GM21723 (cell line): ENCODE measurements around the gene ARHGEF16.

Source experiments
- ATAC-seq: cut with Tn5 transposase; IDR thresholded peaks from one replicate; pipeline ENCODE4 v1.9.1; 2021; ENCODE audit warnings: mild to moderate bottlenecking, moderate library complexity; ENCODE audit not compliant: unreplicated experiment

Gene ARHGEF16

DNA sequence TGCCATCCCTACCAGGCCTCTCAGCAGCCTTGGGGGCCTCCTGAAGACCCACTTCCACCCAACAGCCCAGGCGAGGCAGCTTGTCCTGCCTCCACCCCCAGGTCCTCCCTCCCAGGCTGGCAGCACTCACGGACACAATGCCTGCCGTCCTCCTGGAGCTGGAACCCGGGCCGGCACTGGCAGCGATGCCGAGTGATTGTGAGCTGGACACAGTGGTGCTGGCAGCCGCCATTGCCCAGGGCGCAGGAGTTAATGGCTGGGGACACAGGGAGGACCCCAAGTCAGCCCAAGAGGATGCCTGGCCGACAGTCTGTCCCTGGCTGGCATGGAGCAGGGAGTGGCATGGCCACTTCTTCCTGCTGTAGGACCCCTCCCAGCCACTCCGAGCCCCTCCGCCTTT lies 60.8 kb downstream of the ARHGEF16 start:
- ATAC-seq: no peak

DNA sequence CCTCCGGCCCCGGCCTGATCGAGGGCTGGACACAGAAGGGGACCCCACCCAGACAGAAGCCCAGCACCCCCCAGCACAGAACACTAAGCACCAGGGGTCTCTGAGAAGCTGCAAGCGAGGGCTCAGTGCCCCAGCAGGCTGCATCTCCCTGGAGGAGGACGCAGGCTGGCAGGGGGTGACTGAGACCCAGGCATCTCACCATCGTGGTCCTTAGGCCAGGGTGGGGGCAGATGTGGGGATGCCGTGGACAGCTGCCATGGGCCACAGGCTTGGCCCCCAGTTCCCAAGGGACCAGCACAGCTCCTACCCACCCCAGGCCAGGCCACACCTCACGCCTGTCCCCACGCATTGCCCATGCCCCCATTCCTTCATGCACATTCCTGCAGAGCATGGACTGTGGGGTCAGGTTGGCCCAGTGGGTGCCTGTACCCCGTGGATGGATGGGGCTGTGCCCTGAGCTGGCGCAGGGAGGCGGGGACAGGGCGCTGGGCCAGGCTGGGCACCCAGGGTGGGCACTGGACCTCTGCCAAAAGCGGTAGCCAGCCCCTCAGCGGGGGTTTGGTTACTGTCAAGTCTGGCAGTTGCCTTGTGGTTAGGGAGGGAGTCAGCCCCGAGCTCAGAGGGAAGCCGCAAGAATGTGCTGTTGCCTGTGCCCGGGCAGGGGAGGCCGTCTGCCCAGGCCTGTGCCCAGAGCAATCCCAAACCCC lies 61.5 kb downstream of the ARHGEF16 start:
- ATAC-seq: no peak

DNA sequence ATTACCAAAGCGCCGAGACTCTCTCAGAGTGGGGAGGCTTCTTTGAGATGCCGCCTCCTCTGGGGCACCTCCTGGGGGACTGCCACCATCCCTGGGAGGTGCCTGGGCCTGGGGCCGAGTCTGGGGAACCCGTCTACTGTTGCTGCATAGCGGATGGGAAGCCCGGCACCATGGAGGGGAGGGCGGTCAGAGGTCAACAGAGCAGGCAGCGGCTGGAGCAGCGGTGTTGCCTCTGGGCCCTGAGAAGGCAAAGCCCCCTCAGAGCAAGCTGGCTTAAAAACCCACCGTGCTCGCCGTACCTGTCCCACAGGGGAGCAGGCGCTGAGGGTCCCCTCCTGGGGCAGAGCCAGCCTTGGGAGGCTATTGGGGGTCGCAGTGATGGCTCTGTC lies 62.0 kb downstream of the ARHGEF16 start:
- ATAC-seq: no peak

DNA sequence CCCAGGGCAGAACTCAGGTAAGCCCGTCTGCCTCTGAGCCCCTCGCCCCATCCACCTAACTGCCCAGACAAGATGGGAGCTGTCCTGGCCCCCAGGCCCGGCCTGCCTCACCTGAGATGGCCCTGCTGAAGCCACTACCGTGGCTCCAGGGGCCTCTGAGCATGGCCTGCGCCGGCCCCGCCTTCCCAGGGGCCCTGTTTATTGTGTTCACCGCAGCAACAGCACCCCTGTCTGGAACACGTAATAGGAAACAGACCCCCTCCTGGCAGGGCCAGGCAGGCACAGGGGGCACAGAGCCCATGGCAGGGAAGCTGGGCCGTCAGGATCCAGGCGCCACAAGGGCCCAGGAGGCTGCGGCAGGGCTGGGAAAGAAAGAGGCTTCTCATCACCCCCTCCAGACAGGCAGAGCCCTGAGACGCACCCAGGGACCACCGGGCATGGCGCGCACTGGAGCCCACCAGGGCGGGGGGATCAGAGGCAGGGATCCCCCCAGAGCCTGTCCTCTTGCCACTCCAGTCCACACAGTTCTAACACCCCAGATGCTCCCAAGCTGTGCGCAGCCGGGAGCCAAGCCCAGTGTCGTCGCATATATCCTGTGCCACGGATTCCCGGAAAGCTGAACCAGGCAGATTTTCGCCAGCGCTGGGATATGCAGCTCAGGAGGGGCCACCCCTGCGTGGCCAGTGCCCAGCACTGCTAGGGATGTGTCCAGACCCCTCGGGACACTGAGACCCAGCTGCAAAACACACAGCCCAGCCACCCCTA lies 62.6 kb downstream of the ARHGEF16 start:
- ATAC-seq: no peak

DNA sequence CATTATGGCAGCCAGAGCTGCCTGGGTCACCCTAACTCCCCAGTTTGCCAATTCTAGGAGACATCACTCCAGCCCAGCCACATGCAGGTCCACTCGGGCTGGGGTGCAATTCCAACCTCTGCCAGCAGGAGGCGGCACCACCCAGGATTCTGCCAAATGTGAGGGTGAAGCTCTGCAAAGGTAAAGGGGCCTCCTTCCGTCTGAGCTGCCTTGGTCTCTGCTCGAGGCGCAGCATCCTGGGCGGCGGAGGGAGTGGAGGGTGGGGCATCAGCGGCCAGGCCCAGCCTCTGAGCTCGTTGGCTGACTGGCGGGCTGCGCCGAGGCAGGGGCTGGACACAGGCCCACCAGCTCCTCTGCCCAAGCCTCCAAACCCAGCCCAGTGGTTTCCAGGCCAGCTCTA lies 63.8 kb downstream of the ARHGEF16 start:
- ATAC-seq: no peak

DNA sequence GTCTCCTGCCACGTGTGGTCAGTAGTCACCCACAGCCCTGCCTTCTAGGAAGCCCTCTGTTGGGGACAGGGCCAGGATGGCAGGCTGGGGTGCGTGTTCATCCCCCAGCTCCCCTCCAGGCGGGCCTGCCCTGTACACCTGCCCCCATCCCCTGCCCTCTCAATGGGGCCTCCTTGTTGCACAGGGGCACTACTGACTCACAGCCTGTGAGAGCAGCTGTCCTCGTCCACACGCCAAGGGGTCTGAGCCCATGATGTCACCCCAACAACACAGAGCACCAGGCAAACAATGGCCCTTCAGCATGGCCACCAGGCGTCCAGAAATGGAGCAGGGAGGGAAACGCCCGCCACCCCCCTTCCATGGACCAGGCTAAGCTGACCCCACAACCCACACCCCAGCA lies 64.3 kb downstream of the ARHGEF16 start:
- no peak for ATAC-seq

DNA sequence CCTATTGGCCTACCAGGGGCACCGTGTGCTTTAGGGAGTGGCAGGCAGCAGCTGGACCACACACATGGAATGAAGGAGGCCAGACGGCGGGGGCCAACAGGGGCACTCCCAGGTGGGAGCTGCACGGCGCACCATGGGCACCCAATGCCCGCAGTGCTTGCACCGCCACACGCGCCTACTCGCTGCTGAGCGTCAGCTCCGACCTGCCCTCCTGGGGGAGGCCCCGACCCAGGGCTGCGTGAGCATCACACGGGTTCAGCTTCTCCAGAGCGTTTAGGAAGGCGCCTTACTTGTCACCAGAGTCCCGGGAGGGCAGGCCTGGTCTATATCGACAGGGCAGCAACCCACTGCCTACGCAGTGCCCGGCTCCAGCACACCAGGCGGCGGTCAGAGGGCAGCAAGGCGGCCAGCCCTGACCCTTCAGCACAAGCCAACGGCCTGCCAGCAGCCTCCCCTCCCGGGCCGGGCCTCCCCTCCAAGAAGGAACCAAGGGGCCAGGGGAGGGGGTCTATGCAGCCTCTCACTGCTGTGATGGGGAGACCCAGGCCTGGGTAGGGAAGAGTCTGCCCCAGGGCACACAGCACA lies 64.9 kb downstream of the ARHGEF16 start:
- no peak for ATAC-seq

DNA sequence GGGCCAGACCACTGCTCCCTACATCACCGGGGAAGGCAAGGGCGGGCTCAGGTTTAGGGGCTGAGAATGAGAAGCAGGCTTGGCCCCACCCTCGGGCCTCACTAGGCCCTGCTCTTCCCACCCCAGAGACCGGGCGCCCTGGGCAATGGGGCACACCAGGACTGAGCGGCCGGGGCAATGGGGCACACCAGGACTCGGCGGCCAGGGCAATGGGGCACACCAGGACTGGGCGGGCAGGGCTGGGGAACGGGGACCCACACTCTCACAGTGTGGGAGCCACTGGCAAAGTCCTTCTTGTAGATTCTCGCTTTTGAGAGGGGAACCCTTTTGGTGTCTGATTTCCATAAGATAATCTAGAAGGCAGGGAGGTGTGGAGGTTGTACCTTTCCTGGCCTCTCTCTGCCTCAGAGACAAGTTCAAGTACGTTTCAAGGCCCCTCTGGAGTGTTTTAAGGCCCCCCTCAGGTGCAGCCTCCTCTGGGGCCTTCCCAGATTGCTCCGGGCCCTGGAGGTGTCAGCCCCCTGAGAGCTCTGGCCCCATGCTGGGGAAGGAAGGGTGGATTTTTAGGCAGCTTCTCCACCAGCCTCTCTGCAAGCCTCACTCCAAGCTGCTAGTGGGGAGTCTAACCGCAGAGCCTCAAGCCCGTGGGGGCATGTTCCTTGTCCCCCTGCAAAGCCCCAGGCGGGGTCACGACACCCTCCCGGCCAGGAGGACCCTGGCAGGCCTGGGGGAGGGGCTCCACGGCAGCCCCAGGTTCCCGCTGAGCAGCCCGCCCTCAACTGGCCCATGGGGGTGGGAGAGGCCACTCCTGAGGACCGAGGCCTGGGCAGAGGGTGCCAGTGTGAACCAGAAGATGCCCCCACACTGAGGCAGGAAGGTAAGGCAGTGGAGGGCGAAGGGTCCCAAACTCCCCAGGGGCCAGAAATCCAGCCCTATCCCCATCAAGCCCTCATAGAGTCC lies 66.2 kb downstream of the ARHGEF16 start:
- ATAC-seq: no peak

DNA sequence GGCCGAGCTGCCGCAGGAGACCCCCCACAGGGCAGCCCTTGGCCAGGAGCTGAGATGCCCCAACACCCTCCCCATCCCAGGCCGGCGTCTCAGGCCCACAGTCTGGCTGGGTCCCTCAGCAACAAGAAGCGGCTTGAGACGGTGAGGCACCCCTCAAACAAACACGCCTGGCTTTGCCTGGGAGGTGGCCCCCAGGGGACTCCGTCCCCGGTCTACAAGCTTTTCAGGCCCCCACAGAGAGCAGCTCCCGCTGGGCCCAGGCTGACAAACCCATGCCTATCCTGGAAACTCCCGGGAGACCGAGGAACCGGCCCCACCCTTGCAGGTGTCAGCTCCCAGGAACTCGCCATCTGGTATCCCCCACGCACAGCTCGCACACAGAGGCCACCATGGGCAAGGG lies 67.0 kb downstream of the ARHGEF16 start:
- ATAC-seq: no peak

DNA sequence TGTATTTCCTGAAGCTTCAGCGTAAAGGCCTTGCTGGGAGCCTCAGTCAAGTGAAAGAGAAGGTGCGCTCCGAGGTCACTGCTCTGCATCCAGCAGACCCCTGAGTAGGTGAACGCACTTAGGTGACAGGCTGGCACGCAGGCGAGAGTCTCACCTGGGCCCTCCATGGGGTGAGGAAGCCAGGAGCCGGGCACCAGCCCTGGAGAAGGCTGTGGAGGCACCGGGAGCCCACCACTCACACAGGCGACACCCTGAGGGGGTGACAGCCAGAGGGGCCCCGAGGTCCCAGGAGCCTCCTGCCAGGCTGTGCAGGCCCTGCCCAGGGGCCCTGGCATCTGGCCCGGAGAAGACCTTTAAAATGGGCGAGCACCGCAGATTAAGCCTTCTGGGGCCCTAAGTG lies 67.6 kb downstream of the ARHGEF16 start:
- ATAC-seq: no peak

DNA sequence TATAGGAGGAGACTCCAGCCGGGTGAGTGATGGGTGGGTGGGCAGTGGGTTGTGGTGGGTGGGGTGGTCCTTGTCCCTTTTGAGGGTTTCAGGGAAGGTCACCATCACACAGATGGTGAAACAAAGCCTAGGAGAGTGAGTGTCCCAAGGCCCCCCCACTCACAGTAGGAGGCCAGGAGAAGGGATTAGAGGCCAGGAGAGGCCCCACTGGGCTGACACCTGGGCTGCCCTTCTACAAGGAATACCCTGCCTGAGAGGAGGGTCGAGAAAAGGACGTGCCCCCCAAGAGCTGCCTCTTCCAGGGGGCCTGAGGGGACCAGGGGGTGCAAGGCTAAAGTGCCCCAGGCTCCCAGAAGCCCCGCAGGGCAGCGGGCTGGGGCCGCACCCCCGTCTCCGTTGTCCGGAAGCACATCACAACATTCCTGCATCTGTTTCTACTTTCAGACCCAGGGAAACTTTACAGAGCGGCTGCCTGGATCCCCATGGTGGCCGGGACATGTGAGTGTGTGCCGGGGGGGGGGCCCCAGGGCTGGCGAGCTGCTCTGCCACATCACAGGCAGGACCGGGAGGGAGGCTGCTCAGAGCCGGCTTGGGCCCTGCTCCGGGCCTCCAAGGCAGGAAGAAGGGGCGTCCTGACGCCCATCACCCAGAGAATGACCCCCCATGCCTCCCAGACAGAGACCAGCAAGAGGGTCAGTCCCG lies 68.2 kb downstream of the ARHGEF16 start:
- ATAC-seq: no peak

DNA sequence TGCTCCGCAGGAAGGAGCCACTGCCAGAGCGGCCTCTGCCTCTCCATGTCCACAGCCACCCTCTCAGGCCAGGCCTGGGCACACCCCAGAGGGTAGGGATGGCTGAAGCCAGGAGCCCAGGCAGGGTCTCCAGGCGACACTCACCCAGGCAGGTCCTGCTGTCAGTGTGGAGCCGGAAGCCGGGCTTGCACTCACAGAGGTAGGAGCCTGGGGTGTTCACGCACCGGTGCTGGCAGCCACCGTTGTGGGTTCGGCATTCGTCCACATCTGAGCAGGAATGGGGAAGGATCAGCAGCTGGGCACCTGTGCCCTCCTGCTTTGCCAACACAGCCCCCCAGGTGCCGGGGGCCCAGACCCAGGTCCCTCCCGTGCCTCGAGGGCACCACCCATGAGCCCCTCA lies 69.5 kb downstream of the ARHGEF16 start:
- ATAC-seq: no peak

DNA sequence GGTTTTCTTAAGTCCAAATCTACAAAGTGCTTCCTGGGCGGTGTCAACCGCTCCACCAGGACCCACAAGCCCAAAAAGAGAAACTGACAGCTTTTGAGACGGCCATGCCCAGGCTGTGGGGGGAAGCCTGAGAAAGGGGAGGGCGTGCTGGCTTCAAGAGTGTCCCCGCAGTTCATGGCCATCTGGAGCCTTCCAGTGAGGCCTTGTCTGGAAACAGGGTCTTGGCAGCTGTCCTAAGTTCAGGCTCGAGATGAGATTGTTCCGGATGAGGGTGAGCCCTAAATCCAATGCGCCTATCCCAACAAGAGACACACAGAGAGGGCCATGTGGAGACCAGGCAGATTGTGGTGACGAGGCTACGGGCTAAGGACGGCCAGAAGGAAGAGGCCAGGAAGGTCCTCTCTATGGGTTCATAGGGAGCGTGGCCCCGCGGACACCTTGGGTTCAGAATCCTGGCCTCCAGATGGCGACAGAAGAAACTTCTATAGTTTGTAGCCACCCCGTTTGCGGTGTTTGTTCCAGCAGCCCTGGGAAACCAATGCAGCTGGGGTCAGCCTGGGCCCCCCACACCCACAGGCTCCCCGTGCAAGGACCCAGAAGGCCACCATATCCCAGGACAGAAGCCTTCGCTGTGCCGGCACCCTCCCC lies 70.2 kb downstream of the ARHGEF16 start:
- no peak for ATAC-seq

DNA sequence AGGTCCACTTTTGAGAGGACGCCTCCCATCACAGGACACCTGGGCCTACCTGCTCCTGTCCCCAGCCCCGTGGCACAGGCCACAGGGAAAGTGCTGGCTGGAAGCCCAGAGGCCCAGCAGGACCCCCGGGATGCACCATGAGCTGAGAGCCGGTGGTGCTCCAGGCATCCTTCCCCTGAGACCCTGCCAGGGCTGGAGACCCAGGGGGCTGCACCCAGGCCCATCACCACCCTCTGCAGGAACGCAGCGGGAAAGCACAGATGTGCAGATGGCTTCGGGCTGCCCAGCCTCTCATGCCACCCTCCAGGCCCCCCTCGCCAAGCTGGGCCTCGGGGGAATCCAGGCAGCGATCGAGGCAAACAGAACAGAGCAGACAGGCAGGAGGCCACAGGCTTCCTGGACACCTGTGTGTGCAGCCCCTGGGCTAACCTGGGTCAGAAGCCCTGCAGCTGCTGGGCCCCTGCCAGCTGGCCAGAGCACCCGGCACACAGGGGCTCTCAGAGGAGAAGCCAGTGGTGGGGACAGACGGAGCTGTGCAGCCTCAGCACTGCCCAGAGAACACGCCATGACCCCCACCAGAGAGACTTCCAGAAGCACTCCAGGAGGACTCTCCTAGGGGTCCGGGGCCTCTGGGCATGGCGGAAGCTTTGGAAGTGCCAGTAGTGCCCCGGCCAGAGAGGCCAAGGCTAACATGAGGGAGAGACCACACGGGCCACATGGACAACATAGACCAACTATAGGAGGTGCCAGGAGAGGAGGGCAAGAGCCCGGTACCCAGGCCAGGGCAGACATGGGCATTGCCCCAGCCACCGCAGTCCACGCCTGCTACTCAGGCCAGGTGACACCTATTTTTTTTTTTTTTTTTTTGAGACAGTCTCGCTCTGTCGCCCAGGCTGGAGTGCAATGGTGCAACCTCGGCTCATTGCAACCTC lies 71.4 kb downstream of the ARHGEF16 start:
- ATAC-seq: no peak

DNA sequence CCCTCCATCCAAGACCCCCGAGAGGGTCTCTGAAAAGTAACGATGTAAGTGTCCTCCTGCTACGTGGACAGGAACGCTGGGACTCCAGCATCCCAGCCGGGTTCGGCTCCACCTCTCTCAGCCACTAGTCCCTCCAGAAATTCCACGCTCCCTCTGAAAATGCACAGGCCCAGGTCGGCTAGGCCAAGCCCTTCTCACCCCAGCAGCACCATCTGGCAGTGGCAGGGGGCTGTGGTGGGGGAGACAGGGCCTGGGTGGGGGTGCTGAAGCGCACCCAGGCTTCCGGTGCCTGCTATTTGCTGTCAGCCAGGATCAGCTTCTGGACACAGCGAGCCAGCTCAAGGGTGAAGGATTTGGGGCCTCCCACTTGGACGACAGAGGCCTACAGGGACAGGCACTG lies 73.3 kb downstream of the ARHGEF16 start:
- no peak for ATAC-seq

DNA sequence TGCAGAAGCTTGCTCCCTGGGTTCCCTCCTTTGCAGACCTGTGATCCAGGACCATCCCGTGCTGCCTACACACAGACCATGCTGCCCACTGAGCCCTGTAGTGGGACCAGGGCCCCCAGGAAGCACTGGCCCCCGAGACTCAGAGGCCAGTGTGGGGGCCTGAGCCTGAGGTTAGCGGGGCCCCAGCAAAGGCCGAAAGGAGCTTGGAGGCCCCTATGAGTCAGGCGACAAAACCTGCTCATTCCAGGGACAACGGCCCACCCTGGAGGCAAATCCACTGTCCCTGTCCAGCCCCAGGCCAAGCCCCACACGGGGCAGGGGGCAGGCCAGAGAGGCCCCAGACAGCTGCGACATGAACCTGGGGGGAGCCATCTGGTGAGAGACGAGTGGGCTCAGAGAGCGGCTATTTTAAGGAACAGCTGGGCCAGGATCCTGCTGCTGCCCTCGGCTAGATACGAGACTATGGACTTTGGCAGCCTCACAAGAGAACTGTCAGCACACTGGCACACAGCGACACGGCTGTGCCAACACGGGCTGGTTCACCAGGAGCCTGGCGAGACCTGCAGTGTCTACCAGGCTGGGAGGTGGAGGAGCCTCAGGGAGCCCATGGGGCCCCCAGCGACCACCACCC lies 74.7 kb downstream of the ARHGEF16 start:
- ATAC-seq: no peak

DNA sequence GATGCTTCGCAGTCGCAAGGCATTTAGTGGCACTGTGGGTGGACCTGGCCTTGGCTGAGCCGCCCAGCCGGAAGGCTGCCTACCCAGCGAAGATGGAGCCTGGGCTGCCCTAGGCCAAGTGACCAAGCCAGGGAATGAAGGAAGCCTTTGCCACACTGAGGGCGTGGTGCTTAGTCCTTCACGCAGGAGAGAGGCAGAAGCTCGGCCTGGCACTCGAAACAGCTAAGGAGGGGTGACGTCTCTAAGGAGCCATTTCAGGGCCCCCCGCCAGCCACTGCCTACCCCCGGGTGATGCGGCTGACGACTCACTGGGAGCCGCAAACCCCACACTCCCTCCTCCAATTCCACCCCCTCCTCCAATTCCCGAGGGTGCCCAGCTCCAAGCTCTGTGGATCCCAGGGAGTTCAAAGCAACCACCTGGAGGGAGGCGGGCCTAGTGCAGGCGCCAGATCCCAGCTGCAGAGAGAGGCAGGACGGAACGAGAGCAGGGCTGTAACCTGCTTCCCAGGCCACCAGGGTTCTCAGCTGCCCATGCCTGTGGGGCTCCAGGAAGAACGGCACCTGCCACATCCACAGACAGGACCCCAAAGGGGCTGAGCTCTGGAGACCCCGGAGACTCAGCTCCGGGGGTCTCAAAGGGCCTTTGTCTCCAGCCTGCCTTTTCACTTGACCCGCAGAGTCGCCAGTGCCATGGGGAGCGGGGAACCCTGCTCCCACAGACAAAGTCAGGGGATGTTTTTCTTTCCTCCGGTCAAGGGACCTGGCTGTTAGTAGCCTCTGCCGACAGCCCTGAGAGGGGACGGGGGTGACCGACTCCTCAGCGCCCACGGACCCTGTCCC lies 75.8 kb downstream of the ARHGEF16 start:
- ATAC-seq: no peak
